H1 (cell line): ENCODE results near the gene ING1. TPM values are rescaled to one million over a fixed set of nuclear protein-coding genes. Genes with fewer than 3 reads are reported as not detected.

Experiments used
- BRCA1 ChIP-seq: IDR thresholded peaks from 2 replicates; pipeline ENCODE4 v1.6.1; 2012; ENCODE audit warnings: low read depth, low read length, improper control_type of control experiment
- CREB1 ChIP-seq: IDR thresholded peaks from 2 replicates; pipeline ENCODE4 v1.6.1; 2012; ENCODE audit warnings: inconsistent platforms
- MAFK ChIP-seq: IDR thresholded peaks from 2 replicates; pipeline ENCODE4 v1.6.1; 2012; ENCODE audit warnings: low read depth, mild to moderate bottlenecking, improper control_type of control experiment, low read length
- RAD21 ChIP-seq, 2 experiments: IDR thresholded peaks in 1 of 2; conservative IDR thresholded peaks in 1 of 2; 2 replicates each; pipeline ENCODE4 v1.6.1; 2011; ENCODE audit warnings: low read depth in 2 of 2, low read length in 2 of 2, improper control_type of control experiment in 1 of 2, inconsistent platforms in 1 of 2, mild to moderate bottlenecking in 1 of 2, moderate library complexity in 1 of 2
- YY1 ChIP-seq: IDR thresholded peaks from 2 replicates; pipeline ENCODE4 v1.6.1; 2011; ENCODE audit warnings: low read depth, mild to moderate bottlenecking, low read length
- polyA plus RNA-seq, 7 experiments: library from polyadenylated mRNA; depleted of rRNA in 3 of 7; stranded (reverse) in 5 of 7; unstranded in 2 of 7; fragments of >200 nt in 5 of 7; fragments of 200-250 nt in 2 of 7; gene quantifications; 1 replicate in 5 of 7; 2 replicates in 1 of 7; 4 replicates in 1 of 7; pipeline versions ENCODE4 v1.2.1 to v1.2.3, GENCODE V29; 2011 to 2013; ENCODE audit warnings: missing spikeins in 2 of 7, mixed read lengths in 2 of 7
- total RNA-seq: library from RNA; stranded (reverse); fragmentation: NEBNext Ultra II Directional; extraction: Animal tissue kit (Norgen Biotek cat#: 25700); gene quantifications from 2 replicates; pipeline ENCODE4 v1.2.1, GENCODE V29; 2021
- TF ChIP-seq, protein P1 (sequence below): IDR thresholded peaks from 2 replicates; pipeline ENCODE4 v1.6.1; 2011; ENCODE audit warnings: low read length, improper control_type of control experiment

The ING1 gene
- total and polyA plus RNA-seq, 2 of the 8 experiments (the other 6 are each of a cell fraction or from before 2014, with no cell fraction given) = 22.3 to 26.6 TPM

DNA sequence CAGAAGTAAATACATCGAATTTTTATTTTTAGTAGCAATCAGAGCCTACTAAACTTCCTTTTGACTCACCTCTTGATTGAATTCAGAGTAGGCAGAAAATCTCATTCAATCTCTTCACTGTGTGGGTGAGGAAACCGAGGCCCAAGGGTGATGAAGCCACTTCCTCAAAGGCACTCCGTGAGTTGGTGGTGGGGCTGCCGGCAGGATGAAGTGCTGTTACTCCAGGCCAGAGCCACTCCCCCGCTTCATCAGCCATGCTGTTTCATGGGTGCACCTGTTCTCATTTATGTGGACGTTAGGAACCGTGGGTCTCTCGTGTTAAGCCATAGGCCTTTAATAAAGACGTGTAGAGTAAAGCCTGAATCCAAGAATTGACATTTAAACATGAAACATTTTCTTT, 13.2 kb downstream of the ING1 start (continued):
- TF ChIP-seq, protein P1, sequence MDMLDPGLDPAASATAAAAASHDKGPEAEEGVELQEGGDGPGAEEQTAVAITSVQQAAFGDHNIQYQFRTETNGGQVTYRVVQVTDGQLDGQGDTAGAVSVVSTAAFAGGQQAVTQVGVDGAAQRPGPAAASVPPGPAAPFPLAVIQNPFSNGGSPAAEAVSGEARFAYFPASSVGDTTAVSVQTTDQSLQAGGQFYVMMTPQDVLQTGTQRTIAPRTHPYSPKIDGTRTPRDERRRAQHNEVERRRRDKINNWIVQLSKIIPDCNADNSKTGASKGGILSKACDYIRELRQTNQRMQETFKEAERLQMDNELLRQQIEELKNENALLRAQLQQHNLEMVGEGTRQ = no peak
- TF ChIP-seq MAFK = no peak
- no peak for TF ChIP-seq BRCA1
- TF ChIP-seq RAD21 (IDR thresholded peaks at IDR 0.05 in 1 of 2, conservative IDR thresholded peaks at IDR 0.05 in 1 of 2; ENCODE audit: low read depth in 2 of 2, low read length in 2 of 2) = no peak
- no peak for TF ChIP-seq CREB1
- TF ChIP-seq YY1 = no peak
